Thyroid gland (tissue), 4 donors: ENCODE measurements around the gene PRRT1B.

ENCODE experiments used
- POLR2A ChIP-seq, 2 donors: fragments of 450-650 bp; IDR thresholded peaks; one replicate each; pipeline ENCODE4 v1.6.1; 2017; ENCODE audit warnings: antibody characterized with exemption in 2 of 2, mild to moderate bottlenecking in 2 of 2, moderate library complexity in 1 of 2
- TF ChIP-seq, protein P1 (sequence below), 6 experiments: fragments of 200-600 bp in 3 of 6; fragments of 450-650 bp in 3 of 6; sonication (generic) in 3 of 6; IDR thresholded peaks; one replicate each; pipeline ENCODE4 v1.5.1; 2016 to 2019; ENCODE audit warnings: antibody characterized with exemption in 6 of 6, mild to moderate bottlenecking in 2 of 6, inconsistent platforms in 1 of 6, moderate library complexity in 1 of 6

DNA sequence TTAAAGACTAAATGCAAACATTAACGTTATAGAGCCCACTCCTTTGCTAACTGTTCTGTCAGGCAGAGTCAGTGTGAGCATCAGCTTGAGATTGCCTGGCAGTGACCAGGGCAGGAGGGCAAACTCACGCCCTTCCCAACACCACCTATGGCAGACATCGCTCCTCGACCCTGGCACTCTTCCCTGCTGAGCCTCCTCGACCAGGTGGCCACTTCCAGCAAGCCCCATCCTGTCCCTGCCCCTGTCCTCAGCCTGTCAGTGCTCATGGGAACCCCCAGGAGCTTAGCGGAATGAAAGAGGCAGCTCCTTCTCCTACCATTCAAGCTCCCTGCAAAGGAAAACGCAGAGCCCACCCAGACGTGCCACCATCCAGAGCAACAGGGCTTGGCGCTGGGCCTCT, 42.0 kb downstream of the PRRT1B start:
- TF ChIP-seq, protein P1, sequence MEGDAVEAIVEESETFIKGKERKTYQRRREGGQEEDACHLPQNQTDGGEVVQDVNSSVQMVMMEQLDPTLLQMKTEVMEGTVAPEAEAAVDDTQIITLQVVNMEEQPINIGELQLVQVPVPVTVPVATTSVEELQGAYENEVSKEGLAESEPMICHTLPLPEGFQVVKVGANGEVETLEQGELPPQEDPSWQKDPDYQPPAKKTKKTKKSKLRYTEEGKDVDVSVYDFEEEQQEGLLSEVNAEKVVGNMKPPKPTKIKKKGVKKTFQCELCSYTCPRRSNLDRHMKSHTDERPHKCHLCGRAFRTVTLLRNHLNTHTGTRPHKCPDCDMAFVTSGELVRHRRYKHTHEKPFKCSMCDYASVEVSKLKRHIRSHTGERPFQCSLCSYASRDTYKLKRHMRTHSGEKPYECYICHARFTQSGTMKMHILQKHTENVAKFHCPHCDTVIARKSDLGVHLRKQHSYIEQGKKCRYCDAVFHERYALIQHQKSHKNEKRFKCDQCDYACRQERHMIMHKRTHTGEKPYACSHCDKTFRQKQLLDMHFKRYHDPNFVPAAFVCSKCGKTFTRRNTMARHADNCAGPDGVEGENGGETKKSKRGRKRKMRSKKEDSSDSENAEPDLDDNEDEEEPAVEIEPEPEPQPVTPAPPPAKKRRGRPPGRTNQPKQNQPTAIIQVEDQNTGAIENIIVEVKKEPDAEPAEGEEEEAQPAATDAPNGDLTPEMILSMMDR (IDR thresholded peaks at IDR 0.05), result no peak
- no peak for TF ChIP-seq POLR2A (IDR thresholded peaks at IDR 0.05)
